GM23338 (cell line): ENCODE measurements around the gene EPAS1. TPM values are rescaled to one million over a fixed set of nuclear protein-coding genes. Genes with fewer than 3 reads are reported as not detected.

ENCODE experiments used
- ATAC-seq: fragments of 200-7000 bp; cut with Tn5 transposase; 3 replicates; pipeline ENCODE4 v1.9.1; 2020
- DNase-seq: peaks from one replicate; pipeline ENCODE4 v3.0.0-alpha.2; 2015; ENCODE audit warnings: low spot score
- H2AFZ ChIP-seq: fragments of 200-600 bp; sonication (generic); 2 replicates; pipeline ENCODE4 v1.8.0; 2016; ENCODE audit warnings: antibody characterized with exemption, mild to moderate bottlenecking, moderate library complexity
- H3F3A ChIP-seq: fragments of 200-600 bp; sonication (generic); replicated peaks from 2 replicates; pipeline ENCODE4 v1.8.0; 2017; ENCODE audit warnings: antibody characterized with exemption, mixed run types, low read depth
- H3K27ac ChIP-seq: fragments of 200-600 bp; sonication (generic); 2 replicates; pipeline ENCODE4 v1.6.1; 2016; ENCODE audit warnings: low read depth
- H3K27me3 ChIP-seq: fragments of 200-600 bp; sonication (generic); 2 replicates; pipeline ENCODE4 v1.8.0; 2016; ENCODE audit warnings: mild to moderate bottlenecking, mixed run types, moderate library complexity; ENCODE audit not compliant: insufficient read depth
- H3K36me3 ChIP-seq: fragments of 200-600 bp; sonication (generic); 2 replicates; pipeline ENCODE4 v1.8.0; 2016; ENCODE audit warnings: mild to moderate bottlenecking; ENCODE audit not compliant: insufficient read depth
- H3K4me1 ChIP-seq: fragments of 200-600 bp; sonication (generic); 2 replicates; pipeline ENCODE4 v1.8.0; 2016; ENCODE audit warnings: mild to moderate bottlenecking, moderate library complexity; ENCODE audit not compliant: insufficient read depth
- H3K4me2 ChIP-seq: fragments of 200-600 bp; sonication (generic); 2 replicates; pipeline ENCODE4 v1.7.1; 2017; ENCODE audit warnings: mixed run types
- H3K4me3 ChIP-seq: fragments of 200-600 bp; sonication (generic); 2 replicates; pipeline ENCODE4 v1.6.1; 2016; ENCODE audit warnings: mixed run types
- H3K79me2 ChIP-seq: fragments of 200-600 bp; sonication (generic); replicated peaks from 2 replicates; pipeline ENCODE4 v1.8.0; 2017; ENCODE audit warnings: mild to moderate bottlenecking; ENCODE audit not compliant: insufficient read depth
- H3K9me2 ChIP-seq: fragments of 200-600 bp; sonication (generic); 2 replicates; pipeline ENCODE4 v1.8.0; 2017; ENCODE audit not compliant: insufficient read depth
- H4K20me1 ChIP-seq: fragments of 200-600 bp; sonication (generic); replicated peaks from 2 replicates; pipeline ENCODE4 v1.8.0; 2017; ENCODE audit warnings: mild to moderate bottlenecking; ENCODE audit not compliant: insufficient read depth
- H3K27ac Mint-ChIP-seq: 2 replicates; pipeline ENCODE4 v1.8.0; 2020; ENCODE audit warnings: inconsistent platforms, mild to moderate bottlenecking, moderate library complexity, mixed read lengths
- H3K27me3 Mint-ChIP-seq: 3 replicates; pipeline ENCODE4 v1.8.0; 2022; ENCODE audit warnings: low read depth, mild to moderate bottlenecking, moderate library complexity, mixed read lengths, inconsistent platforms; ENCODE audit not compliant: insufficient read depth, poor library complexity
- H3K36me3 Mint-ChIP-seq: 3 replicates; pipeline ENCODE4 v1.8.0; 2021; ENCODE audit warnings: low read depth, mild to moderate bottlenecking, inconsistent platforms, moderate library complexity, mixed read lengths
- H3K4me1 Mint-ChIP-seq: 3 replicates; pipeline ENCODE4 v1.8.0; 2020; ENCODE audit warnings: mild to moderate bottlenecking, inconsistent platforms, mixed read lengths
- H3K4me3 Mint-ChIP-seq: 3 replicates; pipeline ENCODE4 v1.8.0; 2021; ENCODE audit warnings: moderate library complexity, mild to moderate bottlenecking, inconsistent platforms, mixed read lengths
- H3K9me3 Mint-ChIP-seq: 3 replicates; pipeline ENCODE4 v1.8.0; 2020; ENCODE audit warnings: moderate library complexity, mild to moderate bottlenecking, inconsistent platforms, mixed read lengths
- CREB1 ChIP-seq: fragments of 250-450 bp; sonication (Bioruptor Pico); IDR thresholded peaks from 2 replicates; pipeline ENCODE4 v1.5.0; 2020; ENCODE audit warnings: low read depth, mild to moderate bottlenecking, moderate library complexity
- CTCF ChIP-seq, 2 experiments: fragments of 200-600 bp in 1 of 2; sonication (generic) in 1 of 2; conservative IDR thresholded peaks; 2 replicates each; pipeline versions ENCODE4 v1.5.1 to v1.6.1; 2016 to 2017; ENCODE audit warnings: antibody characterized with exemption in 2 of 2, low read depth in 2 of 2, mild to moderate bottlenecking in 2 of 2, moderate library complexity in 1 of 2
- EZH2 ChIP-seq: fragments of 200-600 bp; sonication (generic); IDR thresholded peaks from one replicate; pipeline ENCODE4 v1.8.0; 2017; ENCODE audit warnings: antibody characterized with exemption, mild to moderate bottlenecking, low read depth; ENCODE audit not compliant: unreplicated experiment
- EZH2phosphoT487 ChIP-seq: fragments of 200-600 bp; sonication (generic); IDR thresholded peaks from one replicate; pipeline ENCODE4 v1.8.1; 2018; ENCODE audit warnings: antibody characterized with exemption; ENCODE audit not compliant: unreplicated experiment
- JUNB ChIP-seq: IDR thresholded peaks from one replicate; pipeline ENCODE4 v1.6.1; 2016; ENCODE audit warnings: antibody characterized with exemption; ENCODE audit not compliant: unreplicated experiment
- NANOG ChIP-seq: IDR thresholded peaks from 2 replicates; pipeline ENCODE4 v1.6.1; 2016; ENCODE audit warnings: antibody characterized with exemption, borderline replicate concordance
- POLR2AphosphoS5 ChIP-seq: IDR thresholded peaks from 2 replicates; pipeline ENCODE4 v1.6.1; 2016; ENCODE audit warnings: antibody characterized with exemption, low read depth
- ZNF114 ChIP-seq: fragments of 250-450 bp; sonication (Bioruptor Pico); IDR thresholded peaks from 2 replicates; pipeline ENCODE4 v1.5.0; 2020; ENCODE audit warnings: mild to moderate bottlenecking, moderate library complexity
- ZNF331 ChIP-seq: fragments of 250-450 bp; sonication (Bioruptor Pico); IDR thresholded peaks from 2 replicates; pipeline ENCODE4 v1.5.0; 2020; ENCODE audit warnings: low read depth, mild to moderate bottlenecking, moderate library complexity
- ZNF462 ChIP-seq: fragments of 250-450 bp; sonication (Bioruptor Pico); IDR thresholded peaks from 2 replicates; pipeline ENCODE4 v1.5.0; 2020; ENCODE audit warnings: mild to moderate bottlenecking, moderate library complexity
- polyA plus RNA-seq: library from polyadenylated mRNA; unstranded; fragments of >200 nt; fragmentation: Nextera tagmentation; extraction: Ambion mirVana; gene quantifications from 2 replicates; pipeline ENCODE4 v1.2.1, GENCODE V29; 2016
- total RNA-seq: library from RNA; depleted of rRNA; stranded (reverse); fragments of >200 nt; shearing (Covaris generic); gene quantifications from 2 replicates; pipeline ENCODE4 v1.2.3, GENCODE V29; 2014

The EPAS1 gene
- total and polyA plus RNA-seq, 2 experiments from 2014 or later = 0.68 to 5.4 TPM

- Histone ChIP-seq H3K79me2 (no peaks in the 10 kb centered on the region), H3K4me3 (no peak overlapping the region), H3K36me3 (no peaks in the 10 kb centered on the region), H3K4me1 (no peaks in the 10 kb centered on the region), H3K27me3 (no peaks in the 10 kb centered on the region), H4K20me1 (no peaks in the 10 kb centered on the region), H3K27ac (no peak overlapping the region), H2AFZ (no peak overlapping the region), H3K4me2 (no peak overlapping the region), H3F3A (no peaks in the 10 kb centered on the region), H3K9me2 (no peaks in the 10 kb centered on the region)
- no peak for ATAC-seq
- H3K4me3 Mint-ChIP-seq = no peak overlapping the region
- peaks cover 12% of the 10 kb centered on the region for H3K27me3 Mint-ChIP-seq
- peaks cover 4% of the 10 kb centered on the region; the same call in 2 of the 3 replicates for H3K9me3 Mint-ChIP-seq
- DNase-seq = no peak
- TF ChIP-seq POLR2AphosphoS5 (no peak), EZH2 (no peak), CTCF (conservative IDR thresholded peaks at IDR 0.05; ENCODE audit: low read depth in 2 of 2) (no peak), EZH2phosphoT487 (no peak), ZNF331 (CRISPR knock-in tag) (no peak), CREB1 (CRISPR knock-in tag) (no peak)
- H3K27ac Mint-ChIP-seq = no peak overlapping the region
- peaks cover 3% of the 10 kb centered on the region; the same call in 1 of the 3 replicates for H3K36me3 Mint-ChIP-seq
- peaks cover 4% of the 10 kb centered on the region; the same call in 2 of the 3 replicates for H3K4me1 Mint-ChIP-seq
These were observed 113.4 kb downstream of the EPAS1 start for GRCh38 chr2:46410273-46411244.

- H3K4me3 Mint-ChIP-seq = no peak overlapping the region
- Histone ChIP-seq H2AFZ (no peak overlapping the region), H3K9me2 (no peaks in the 10 kb centered on the region), H3K4me2 (no peak overlapping the region), H3K27ac (no peak overlapping the region), H3K36me3 (no peaks in the 10 kb centered on the region), H3F3A (no peaks in the 10 kb centered on the region), H4K20me1 (no peaks in the 10 kb centered on the region), H3K79me2 (no peaks in the 10 kb centered on the region), H3K4me3 (no peak overlapping the region), H3K27me3 (no peaks in the 10 kb centered on the region), H3K4me1 (no peaks in the 10 kb centered on the region)
- H3K27me3 Mint-ChIP-seq = peaks cover 12% of the 10 kb centered on the region
- ATAC-seq = no peak
- H3K4me1 Mint-ChIP-seq = peaks cover 4% of the 10 kb centered on the region; the same call in 2 of the 3 replicates
- H3K36me3 Mint-ChIP-seq = peaks cover 7% of the 10 kb centered on the region
- H3K9me3 Mint-ChIP-seq = peaks cover 10% of the 10 kb centered on the region
- no peak for TF ChIP-seq CTCF (conservative IDR thresholded peaks at IDR 0.05; ENCODE audit: low read depth in 2 of 2)
- no peak for TF ChIP-seq EZH2
- TF ChIP-seq CREB1 (CRISPR knock-in tag) = no peak
- no peak for TF ChIP-seq ZNF462 (CRISPR knock-in tag)
- no peak for TF ChIP-seq ZNF114
- TF ChIP-seq JUNB = no peak
- TF ChIP-seq EZH2phosphoT487 = no peak
- no peak for TF ChIP-seq NANOG
- no peak overlapping the region for H3K27ac Mint-ChIP-seq
- no peak for DNase-seq
These were observed 114.0 kb downstream of the EPAS1 start for GRCh38 chr2:46411245-46411641.
